HG03469 (cell line): ENCODE data around the gene PRR33.

Experiments used
- ATAC-seq: cut with Tn5 transposase; IDR thresholded peaks from one replicate; pipeline ENCODE4 v1.9.1; 2021; ENCODE audit warnings: mild to moderate bottlenecking, moderate library complexity, moderate number of reproducible peaks; ENCODE audit not compliant: unreplicated experiment

PRR33 gene

DNA sequence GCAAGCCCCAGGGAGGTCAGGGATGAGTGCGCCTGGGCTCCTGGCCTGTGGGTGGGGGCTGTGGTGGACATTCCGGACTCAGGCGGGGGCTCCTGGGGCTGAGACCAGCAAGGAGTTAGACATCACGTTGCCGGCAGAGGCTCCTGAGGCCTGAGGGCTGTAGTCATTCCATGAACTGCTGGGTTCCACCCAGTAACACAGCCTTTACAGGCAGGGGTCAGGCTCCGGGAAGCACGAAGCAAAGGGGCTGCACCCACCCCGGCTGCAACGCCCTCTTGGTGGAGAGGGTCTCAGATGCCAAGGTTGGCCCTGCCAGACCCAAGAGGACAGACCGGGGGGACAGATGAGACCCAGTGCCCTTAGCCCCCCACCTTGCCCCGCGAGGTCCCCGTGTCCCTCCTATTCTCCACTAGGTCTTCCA, 36.8 kb upstream of the PRR33 start:
- ATAC-seq = no peak

DNA sequence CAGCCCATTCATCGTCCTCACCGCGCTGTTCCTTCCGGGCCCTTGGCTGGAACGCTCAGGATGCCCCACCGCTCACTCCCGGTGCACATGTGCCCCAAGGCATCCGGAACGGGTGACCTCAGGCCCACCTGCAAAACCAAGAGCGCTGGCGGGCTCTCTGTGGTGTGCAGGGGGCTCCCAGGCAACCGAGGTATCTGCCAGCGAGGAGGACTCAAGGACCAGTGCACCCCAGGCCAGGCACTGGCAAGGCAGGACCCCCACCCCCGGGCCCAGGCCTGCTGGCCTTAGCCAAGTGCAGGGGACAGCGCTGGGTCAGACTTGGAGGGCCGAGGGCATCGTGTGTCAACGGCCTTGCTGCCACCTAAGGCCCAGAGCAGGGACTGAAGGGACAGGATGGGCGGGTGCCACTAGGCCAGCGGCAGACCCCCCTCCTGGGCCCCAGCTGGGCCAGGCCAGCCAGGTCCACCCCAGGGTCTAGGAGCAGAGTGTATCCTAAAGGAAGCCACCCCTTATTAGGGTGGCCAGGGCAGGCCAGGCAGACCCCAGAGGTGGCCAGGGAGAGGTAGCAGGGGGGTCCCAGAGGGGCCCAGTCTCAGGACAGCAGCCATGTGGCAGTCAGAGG, 36.3 kb upstream of the PRR33 start:
- ATAC-seq = no peak

DNA sequence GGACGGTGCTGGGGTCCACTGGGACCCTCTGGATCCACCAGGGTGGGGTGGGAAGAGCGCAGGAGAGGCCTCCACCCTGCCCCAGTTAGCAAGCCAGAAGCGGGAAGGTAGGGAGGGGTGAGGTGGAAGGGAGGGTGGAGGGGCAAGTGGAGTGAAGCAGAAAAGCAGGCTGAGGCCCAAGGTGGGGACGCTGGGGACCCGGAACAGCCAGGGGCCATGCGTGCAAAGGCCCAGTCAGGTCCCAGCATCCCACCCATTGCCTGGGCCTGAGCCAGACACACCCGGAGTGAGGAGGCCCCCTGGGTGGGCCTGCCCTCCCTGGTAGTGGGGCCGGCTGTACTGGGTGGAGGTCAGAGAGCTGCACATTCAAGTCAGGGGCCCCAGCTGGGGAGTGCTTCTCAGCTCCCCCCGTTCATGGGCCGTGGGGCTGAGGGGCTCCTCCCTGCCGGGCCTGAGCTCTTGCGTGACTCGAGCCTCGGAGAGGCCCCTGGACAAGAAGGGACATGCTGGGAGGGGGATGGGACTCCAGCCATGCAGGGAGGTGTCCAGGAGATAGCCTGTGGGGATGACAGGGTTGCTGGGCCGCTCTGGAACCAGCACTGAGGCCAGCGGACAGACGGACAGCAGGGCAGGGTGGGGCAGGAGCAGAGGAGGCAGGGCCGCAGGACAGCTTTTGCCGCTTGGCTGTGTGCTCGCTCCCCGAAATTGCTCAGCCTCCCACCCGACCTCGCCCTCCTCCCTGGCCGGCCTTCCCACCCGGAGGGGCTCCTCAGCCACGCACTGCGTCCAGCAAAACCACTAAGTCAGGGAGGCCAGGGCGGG, 35.5 kb upstream of the PRR33 start:
- ATAC-seq = no peak

DNA sequence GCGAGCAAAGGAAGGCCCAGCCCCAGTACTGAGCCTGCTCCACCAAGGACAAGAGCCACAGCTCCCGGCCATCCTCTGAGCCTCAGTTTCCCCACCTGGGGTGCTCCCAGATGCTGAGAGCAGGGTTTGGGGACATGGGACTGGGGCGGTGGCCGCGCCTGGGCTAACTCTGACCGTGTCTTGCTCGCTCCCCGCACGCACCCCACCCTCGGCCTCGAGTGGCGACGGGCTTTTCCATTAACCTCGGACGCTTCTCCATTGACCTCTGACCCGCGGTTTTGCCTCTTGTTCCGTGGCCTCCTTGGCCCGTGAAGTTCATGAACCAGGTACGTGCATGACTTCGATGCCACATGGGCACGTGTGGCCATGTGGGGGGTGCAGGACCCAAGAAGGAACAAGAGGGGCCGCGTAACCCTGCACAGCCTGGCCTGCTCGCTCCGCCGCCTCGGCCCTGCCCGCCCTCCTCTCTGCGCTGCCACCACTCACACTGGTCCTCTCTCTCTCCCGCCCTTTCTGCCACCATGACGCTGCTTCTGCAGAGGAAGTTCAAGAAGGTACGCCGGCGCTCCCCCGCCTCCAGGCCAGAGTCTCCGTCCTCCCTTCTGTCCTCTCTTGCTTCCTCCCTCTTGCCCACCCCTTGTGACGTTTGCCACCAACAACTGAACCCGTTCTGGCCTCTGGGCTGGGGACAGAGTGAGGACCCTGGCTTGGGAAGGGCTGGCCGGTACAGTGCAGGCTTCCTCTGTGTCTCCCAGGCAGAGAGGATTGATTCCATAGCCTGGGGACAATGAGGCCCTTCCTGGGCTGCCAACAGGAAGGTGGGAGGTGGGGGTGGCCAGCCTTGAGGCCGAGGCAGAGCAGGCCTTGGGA, 34.7 kb upstream of the PRR33 start:
- ATAC-seq = no peak

DNA sequence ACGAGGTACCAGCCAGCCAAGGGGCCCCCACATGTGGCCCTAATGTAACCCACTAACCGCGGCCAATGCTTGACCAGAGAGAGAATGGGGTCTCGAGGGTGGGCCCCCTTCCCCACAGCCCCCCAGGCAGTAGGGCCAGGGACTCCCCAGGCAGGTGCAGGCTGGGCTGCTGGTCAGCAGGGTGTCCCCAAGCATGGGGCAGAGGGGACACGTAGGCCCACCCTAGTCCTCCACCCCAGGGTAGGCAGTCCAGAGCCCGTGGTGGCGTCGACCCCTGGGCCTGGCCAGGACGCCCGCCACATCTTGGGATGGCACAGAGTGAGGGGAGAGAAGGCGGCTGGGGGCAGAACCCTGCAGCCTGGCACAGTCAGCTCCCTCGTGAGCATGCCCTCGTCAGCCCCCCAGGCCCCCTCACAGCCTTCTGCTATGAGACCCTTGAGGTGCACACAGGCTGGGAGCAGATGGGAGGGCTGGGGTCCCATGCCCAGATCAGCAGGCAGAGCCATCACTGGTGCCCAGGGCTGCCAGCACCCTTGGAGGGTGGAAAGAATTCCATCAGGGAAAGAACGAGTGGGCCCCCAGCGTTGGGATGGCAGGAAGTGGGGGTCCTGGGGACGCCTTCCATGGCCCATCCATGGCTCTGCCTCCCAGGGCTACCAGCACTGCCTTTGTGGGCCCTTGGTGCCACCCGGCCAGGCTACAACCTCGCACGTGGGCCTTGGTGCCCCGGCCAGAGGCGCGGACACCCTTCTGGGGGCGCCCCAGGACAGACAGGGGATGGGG, 33.9 kb upstream of the PRR33 start:
- ATAC-seq = no peak

DNA sequence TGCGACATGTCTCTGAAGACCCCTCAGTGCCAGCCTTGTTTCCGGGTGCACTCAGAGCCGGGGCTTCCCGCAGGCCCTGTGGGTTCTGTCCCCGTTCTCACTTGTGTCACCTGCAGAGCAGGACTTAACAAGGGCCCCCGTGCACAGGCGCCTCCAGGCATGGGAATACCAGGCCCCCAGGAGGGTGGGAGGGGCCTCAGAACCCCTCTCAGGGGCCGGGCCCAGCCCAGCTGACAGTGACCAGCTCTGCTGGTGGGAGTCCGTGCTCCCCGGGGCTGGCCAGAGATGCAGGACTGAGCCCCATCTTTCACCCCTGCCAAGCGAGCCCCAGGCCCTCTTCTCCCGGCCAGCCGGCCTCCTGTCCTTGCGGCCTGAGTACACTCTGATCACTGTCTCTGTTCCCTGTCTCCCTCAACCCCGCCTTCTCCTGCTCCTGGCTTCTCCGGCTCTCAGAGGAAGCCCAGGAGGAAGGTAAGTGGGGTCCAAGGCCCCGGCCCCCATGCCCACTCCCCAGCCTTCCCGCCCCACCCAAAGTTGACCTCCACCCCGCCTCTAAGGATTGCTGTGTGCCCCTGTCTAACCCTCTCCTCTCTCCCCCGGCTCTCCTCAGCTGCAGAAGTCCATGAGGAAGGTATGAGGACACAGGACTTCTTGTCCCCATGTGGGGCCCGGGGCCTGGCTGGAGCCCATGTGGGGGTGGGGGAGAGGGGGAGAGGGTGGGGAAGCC, 33.1 kb upstream of the PRR33 start:
- no peak for ATAC-seq

DNA sequence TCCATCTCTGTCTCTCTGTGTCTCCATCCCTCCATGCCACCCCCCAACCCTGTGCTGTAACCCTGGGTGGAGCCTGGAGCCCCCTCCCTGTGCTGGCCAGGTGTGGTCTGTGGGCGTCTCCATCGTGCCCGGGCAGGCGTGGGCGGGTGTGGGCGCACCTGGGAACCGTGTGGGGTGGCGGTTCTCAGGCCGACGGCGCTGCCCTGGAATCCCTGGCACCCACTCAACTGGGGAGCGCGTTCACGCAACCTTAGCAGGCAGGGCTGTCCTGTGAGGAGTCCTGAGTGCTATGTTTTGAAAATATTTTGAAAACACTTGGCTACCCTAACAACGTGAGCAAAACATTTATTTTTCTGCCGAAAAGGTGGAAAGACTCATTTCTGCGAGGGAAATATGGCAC, 32.5 kb upstream of the PRR33 start:
- no peak for ATAC-seq

DNA sequence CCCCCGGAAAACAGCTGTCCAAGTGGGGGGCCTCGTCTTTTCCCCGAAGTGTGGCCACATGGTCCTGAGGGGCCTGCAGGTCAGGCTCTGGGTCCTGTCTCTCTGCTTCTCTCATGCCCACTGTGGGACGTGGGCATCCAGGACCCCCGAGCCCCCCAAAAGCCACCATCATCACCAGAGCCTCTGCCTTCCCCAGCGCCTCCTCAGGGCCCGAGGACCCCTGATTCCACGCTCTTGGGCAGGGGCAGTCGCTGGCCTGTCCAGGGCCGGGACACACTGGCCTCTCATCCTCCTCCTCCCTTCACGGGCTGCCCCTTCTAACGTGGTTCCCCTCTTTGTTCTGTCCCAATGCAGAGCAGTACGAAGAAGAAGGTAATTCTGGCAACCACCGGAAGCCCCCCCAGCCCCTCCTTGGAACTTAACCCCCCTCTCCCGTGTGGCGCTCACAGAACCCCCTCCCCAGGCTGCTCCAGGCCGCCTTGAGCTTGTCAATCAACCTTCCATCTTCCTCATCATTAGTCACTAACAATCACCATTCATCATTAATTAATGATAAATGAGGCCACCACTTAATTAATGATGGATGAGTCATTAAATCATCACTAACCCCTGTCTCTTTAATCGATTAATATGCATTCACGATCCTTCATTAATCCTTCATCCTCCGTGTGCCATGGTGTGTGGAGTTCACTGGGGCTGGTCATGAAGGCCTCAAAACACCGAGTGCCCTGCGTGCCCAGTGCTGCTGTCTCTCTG, 31.7 kb upstream of the PRR33 start:
- no peak for ATAC-seq

DNA sequence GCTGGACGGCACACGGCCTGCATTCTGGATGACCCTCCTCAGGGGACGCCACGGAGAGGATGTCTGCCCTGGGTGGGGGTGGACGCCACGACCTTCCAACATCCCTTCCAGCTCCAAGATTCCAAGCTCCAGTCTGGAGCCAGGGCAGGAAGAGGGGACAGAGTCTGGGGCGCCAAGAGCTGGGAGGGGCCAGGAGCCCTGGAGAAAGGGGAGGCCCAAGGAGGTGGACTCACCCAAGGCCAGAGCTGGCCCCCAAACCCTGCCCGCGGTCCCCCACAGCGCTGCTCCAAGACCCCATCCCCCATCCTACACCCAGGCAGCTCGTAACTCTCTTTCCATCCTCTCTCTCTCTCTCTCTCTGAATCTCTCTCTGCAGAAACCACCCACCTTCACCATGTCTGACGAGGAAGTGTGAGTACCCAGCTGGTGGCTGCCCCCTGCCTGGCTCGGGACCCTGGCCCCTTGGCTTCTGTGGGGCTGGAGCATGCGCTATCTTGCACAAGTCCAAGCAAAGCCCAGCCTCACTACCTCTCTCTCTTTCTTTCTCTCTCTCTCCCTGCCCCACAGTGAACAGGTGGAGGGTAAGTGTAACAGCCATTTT, 30.9 kb upstream of the PRR33 start:
- ATAC-seq = no peak

DNA sequence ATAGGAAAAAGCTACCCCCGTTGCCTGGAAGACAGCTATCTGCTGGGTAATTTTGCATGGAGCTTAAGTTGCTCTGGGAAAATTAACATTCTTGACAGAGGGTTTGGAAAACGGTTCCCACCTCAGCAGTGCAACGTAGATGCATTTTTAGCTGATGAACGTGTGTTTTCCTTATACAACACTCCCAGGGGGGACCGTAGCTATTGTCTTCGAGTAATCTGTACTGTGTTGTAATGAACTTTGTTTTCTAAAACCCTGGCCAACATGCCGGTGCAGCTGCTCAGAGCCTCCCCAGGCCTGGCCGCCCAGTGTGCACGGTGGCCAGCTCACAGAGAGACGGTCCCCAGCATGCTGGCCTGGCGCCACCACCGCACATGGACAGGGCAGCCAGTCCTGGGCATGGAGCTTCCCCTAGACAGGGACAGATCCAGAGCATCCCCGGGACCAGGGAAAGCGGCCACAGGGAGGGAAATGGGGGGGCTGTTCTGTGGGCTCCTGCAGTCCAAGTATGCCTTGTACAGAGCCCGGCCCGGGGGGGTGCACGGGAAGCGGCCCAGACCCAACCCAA, 30.0 kb upstream of the PRR33 start:
- ATAC-seq = no peak

DNA sequence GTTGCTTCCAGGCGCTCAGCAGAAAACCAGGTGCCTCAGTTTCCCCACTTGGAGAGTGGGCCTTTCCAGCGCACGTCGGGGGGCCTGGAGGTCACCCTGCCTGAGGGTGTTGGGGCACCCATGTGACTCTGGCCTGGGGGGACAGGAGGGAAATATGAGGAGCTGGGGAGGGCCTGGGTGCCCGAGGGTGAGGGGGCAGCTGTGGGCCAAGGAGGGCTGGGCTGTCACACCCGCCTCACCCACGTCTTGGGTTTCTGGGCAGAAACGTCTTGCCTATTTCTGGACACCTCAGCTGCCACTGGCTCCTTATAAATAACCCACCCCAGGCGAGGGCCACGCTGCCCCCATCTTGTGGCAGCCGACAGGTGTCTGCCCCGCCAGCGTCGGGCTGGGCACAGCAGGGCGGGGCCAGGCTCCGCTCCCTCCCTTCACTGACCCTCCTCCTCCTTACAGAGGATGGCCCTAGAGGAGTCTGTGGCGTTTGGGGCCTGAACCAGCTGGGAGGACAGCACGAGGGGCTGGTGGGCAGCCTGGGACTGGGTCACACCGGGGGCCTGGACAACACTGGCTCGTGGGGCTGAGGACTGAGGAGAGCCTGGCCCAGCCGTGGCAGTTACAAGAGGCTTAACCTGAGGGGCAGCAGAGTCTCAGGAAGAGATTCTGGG, 29.3 kb upstream of the PRR33 start:
- no peak for ATAC-seq

DNA sequence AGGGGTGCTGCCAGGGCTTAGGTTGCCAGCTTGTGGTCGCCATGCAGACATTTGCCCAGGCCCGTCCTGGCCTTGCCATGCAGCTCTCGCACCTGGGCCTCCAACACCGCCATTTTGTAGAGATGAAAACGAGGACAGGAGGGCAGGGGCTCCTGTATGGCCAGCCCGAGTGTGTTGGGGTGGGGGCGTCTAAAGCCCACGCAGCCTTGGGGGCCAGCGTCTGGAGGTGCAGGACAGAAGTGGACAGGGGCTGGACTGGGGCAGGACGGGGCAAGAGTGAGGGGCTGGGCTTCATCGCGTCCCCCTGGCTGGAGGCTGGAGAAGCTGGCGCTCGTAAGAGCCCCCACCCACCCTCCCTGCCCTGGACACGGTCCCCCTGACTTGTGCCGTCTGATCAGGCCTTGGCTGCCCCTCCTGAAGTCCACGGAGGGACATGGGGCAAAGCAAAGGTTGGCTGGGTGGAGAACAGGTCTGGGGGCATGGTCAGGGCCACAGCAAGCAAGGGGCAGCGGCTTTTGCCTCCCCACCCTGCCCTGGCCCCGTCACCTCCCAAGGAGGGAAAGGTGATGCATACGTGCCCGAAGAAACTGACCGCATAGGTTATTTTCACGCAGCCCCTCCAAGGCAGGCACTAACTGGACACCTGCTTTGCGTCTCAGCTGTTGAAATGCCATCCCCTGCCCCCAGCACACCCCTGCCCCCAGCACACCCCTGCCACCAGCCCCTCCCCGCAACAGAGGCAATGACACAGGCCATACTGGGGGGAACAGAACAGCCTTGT, 28.6 kb upstream of the PRR33 start:
- ATAC-seq = no peak

DNA sequence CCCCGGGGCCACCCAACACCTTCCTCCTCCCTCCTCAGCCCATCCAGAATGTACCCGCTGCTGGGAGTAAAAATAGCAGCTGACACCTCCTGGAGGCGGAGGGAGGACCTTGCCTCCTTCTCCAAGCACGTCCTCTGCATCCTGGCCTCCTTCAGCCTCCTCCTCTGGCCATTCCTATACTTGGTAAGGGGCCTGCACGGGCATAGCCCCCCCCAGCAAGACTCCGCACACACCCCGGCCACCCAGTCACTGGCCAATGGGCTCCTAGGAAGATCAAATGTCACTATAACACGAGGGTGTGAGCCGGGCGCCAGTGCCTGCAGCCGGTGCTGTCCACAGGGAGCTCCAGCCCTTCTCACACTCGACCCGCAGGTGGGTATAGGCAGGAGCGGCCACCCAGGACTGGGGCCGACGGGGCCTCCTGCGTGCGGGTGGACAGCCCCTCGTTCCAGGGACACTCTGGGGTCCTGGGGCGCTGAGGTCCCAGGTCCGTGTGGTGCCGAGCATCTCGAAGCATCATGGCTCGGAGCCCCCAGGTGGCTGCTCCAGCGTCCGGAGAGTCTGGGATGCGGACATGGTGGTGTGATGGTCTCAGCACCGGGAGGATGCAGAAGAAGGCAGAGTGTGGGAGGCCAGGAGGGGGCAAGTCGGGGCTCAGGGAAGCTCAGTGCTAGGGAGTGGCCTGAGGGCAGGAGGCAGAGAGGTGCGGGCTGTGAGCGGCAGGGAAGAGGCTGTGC, 27.9 kb upstream of the PRR33 start, which contains the start of gene TNNT3:
Gene TNNT3, plus strand, starts transcription at position 313 of the 737 bp plus-strand sequence. CDS start 3,172 bp downstream, outside the sequence.
- no peak for ATAC-seq

DNA sequence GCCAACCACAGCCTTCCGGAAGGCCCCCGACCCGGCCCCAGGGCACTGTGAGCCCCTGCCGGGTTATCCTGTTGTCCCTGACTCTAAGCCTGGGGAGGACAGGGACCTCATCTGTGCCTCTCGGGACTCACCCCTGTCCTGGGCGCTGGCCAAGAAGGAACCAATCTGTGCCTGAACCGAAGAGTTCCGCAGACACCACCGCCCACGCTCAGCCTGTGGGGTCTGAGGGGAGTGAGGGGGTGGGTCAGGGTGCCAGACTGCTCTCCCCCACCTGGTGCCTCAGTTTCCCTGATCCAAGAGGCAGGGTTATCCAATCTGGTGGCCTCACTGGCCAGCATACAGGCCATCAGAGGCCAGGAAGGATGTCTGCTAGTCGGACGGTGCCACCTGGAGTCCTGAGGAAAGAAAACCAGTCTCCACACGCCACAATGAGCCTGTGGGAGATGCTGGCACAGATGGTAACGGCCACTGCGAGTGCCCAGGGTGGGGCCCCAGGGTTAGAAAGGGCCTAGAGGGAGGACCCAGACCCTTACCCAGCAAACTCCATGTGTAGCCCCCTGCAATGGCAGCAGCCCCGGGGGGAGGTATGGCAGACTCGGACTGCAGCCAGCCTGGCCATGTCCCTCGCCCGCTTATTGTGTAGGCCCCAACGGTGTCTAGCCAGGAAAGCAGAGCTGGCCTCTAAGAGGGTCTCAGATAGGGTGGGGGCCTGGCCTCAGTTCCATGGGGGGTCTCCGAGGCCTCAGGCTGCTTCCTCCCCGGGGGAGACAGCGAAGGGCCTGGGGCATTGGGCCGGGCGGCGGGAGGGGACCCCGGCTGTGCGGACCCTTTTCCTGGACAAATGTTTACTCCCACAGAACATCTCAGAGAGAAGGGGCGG, 27.0 kb upstream of the PRR33 start:
- ATAC-seq = no peak
